Measurements from ENCODE around the gene UGT1A4.

DNA sequence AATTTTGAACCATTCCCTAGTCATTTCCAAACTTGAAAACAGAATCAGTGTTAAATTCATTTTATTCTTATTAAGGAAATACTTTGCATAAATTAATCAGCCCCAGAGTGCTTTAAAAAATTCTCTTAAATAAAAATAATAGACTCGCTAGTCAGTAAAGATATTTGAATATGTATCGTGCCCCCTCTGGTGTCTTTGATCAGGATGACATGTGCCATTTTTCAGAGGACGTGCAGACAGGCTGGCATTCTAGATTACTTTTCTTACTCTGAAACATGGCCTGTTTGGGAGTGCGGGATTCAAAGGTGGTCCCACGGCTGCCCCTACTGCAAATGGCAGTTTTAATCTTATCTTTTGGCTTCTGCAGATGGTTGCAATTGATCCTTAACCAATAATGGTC lies 54.0 kb downstream of the UGT1A4 start:
- TF ChIP-seq, protein P1, sequence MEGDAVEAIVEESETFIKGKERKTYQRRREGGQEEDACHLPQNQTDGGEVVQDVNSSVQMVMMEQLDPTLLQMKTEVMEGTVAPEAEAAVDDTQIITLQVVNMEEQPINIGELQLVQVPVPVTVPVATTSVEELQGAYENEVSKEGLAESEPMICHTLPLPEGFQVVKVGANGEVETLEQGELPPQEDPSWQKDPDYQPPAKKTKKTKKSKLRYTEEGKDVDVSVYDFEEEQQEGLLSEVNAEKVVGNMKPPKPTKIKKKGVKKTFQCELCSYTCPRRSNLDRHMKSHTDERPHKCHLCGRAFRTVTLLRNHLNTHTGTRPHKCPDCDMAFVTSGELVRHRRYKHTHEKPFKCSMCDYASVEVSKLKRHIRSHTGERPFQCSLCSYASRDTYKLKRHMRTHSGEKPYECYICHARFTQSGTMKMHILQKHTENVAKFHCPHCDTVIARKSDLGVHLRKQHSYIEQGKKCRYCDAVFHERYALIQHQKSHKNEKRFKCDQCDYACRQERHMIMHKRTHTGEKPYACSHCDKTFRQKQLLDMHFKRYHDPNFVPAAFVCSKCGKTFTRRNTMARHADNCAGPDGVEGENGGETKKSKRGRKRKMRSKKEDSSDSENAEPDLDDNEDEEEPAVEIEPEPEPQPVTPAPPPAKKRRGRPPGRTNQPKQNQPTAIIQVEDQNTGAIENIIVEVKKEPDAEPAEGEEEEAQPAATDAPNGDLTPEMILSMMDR (IDR thresholded peaks at IDR 0.05 in 4 of 5, conservative IDR thresholded peaks at IDR 0.05 in 1 of 5): no peak
- TF ChIP-seq POLR2A (IDR thresholded peaks at IDR 0.05): no peak

All from gastrocnemius medialis (tissue), 4 donors.